DND-41 (cell line): ENCODE results near the gene XIRP2.

ENCODE experiments used
- ATAC-seq: fragments of 200-7000 bp; cut with Tn5 transposase; 3 replicates; pipeline ENCODE4 v1.9.1; 2021; ENCODE audit warnings: low read depth; ENCODE audit not compliant: insufficient read depth
- DNase-seq: peaks from one replicate; pipeline ENCODE4 v3.0.0-alpha.2; 2020
- H2AFZ ChIP-seq: 2 replicates; pipeline ENCODE4 v1.6.0; 2012; ENCODE audit warnings: low read depth, low read length
- H3K27ac ChIP-seq: 2 replicates; pipeline ENCODE4 v1.5.1; 2012; ENCODE audit warnings: low read length, inconsistent platforms
- H3K27me3 ChIP-seq: fragments of 200-600 bp; sonication (generic); 2 replicates; pipeline ENCODE4 v1.6.0; 2012; ENCODE audit warnings: low read length, mild to moderate bottlenecking, inconsistent platforms; ENCODE audit not compliant: insufficient read depth, poor library complexity
- H3K36me3 ChIP-seq: 2 replicates; pipeline ENCODE4 v1.5.1; 2012; ENCODE audit warnings: low read length, inconsistent platforms; ENCODE audit not compliant: insufficient read depth
- H3K4me1 ChIP-seq: 2 replicates; pipeline ENCODE4 v1.5.1; 2012; ENCODE audit warnings: mild to moderate bottlenecking, low read length; ENCODE audit not compliant: insufficient read depth
- H3K4me2 ChIP-seq: 2 replicates; pipeline ENCODE4 v1.6.0; 2012; ENCODE audit warnings: mild to moderate bottlenecking, moderate library complexity, low read length, inconsistent platforms; ENCODE audit not compliant: insufficient read depth
- H3K4me3 ChIP-seq, 2 experiments: fragments of 200-600 bp in 1 of 2; shearing (Covaris generic) in 1 of 2; 2 replicates each; pipeline ENCODE4 v1.5.1; 2012 to 2016; ENCODE audit warnings: inconsistent platforms in 2 of 2, low read length in 2 of 2, mild to moderate bottlenecking in 2 of 2, low read depth in 1 of 2, moderate library complexity in 1 of 2
- H3K79me2 ChIP-seq: 2 replicates; pipeline ENCODE4 v1.6.0; 2012; ENCODE audit warnings: low read length, inconsistent platforms; ENCODE audit not compliant: insufficient read depth
- H3K9ac ChIP-seq: 2 replicates; pipeline ENCODE4 v1.6.0; 2012; ENCODE audit warnings: low read depth, mild to moderate bottlenecking, inconsistent platforms, low read length, moderate library complexity
- H3K9me3 ChIP-seq: 2 replicates; pipeline ENCODE4 v1.5.1; 2012; ENCODE audit warnings: low read length, moderate library complexity, mild to moderate bottlenecking, inconsistent platforms; ENCODE audit not compliant: insufficient read depth, severe bottlenecking
- H4K20me1 ChIP-seq: 2 replicates; pipeline ENCODE4 v1.6.0; 2012; ENCODE audit warnings: low read length; ENCODE audit not compliant: insufficient read depth
- EZH2 ChIP-seq: IDR thresholded peaks from 3 replicates; pipeline ENCODE4 v1.6.1; 2012; ENCODE audit warnings: borderline replicate concordance, low read depth, mild to moderate bottlenecking, moderate library complexity, low read length, inconsistent platforms; ENCODE audit not compliant: severe bottlenecking
- TF ChIP-seq, protein P1 (sequence below): IDR thresholded peaks from 2 replicates; pipeline ENCODE4 v1.5.1; 2012; ENCODE audit warnings: borderline replicate concordance, low read length, moderate library complexity, mild to moderate bottlenecking; ENCODE audit not compliant: poor library complexity, severe bottlenecking; ENCODE audit errors: extremely low read depth

The XIRP2 gene

DNA sequence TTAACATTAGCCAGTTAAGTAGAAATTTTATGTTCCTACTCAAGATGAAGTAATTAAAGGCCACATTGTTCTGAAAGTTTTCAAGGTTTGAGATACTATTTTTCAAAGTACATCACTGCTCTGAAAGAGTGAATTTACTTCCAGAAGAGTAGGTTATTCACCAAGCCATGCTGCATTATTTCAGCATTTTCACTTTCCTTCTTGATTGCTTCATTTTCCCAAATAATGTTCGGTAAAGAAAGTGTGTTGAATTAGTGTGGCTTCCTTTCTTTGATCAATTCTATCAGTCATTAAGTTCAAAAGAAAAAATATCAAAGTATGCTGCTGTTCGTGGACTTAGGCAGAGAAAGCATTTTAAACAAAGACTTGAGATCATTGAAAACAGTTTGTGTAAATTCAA lies 310.3 kb downstream of the XIRP2 start:
- TF ChIP-seq EZH2, result no peak
- TF ChIP-seq, protein P1, sequence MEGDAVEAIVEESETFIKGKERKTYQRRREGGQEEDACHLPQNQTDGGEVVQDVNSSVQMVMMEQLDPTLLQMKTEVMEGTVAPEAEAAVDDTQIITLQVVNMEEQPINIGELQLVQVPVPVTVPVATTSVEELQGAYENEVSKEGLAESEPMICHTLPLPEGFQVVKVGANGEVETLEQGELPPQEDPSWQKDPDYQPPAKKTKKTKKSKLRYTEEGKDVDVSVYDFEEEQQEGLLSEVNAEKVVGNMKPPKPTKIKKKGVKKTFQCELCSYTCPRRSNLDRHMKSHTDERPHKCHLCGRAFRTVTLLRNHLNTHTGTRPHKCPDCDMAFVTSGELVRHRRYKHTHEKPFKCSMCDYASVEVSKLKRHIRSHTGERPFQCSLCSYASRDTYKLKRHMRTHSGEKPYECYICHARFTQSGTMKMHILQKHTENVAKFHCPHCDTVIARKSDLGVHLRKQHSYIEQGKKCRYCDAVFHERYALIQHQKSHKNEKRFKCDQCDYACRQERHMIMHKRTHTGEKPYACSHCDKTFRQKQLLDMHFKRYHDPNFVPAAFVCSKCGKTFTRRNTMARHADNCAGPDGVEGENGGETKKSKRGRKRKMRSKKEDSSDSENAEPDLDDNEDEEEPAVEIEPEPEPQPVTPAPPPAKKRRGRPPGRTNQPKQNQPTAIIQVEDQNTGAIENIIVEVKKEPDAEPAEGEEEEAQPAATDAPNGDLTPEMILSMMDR, result no peak
- no peaks in the 10 kb centered on the region for H3K27me3 ChIP-seq
- H3K4me3 ChIP-seq, result no peak overlapping the region
- H3K79me2 ChIP-seq, result no peaks in the 10 kb centered on the region
- no peaks in the 10 kb centered on the region for H3K4me1 ChIP-seq
- H3K27ac ChIP-seq, result no peak overlapping the region
- no peaks in the 10 kb centered on the region for H3K36me3 ChIP-seq
- DNase-seq (no peak), ATAC-seq (no peak)
- H3K4me2 ChIP-seq, result no peak overlapping the region
- no peak overlapping the region for H3K9ac ChIP-seq
- H4K20me1 ChIP-seq, result no peaks in the 10 kb centered on the region
- no peak overlapping the region for H2AFZ ChIP-seq
- no peaks in the 10 kb centered on the region for H3K9me3 ChIP-seq

DNA sequence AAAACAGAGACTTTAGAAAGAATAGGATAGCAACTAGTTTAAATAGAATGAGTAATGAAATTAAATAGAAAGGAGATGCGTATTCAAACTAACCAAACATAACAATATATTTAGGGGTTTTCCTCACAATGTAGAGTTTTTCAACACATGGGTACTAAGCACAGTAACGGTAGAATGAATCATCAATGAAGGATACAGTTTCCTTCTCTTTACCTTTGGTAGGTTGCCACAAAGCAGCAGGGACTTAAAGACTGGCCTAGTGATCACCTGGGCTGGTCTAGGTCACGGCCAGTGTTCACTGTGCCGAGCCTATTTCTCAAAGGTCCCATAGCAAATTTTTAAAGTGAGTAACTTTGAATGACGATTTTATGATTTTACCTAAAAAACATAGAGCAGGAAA lies 311.7 kb downstream of the XIRP2 start:
- H3K9ac ChIP-seq, result no peak overlapping the region
- no peaks in the 10 kb centered on the region for H3K9me3 ChIP-seq
- TF ChIP-seq EZH2, result no peak
- TF ChIP-seq, protein P1, result no peak
- no peaks in the 10 kb centered on the region for H3K27me3 ChIP-seq
- H3K4me3 ChIP-seq, result no peak overlapping the region
- ATAC-seq (no peak), DNase-seq (no peak)
- H3K4me2 ChIP-seq, result no peak overlapping the region
- H2AFZ ChIP-seq, result no peak overlapping the region
- H3K4me1 ChIP-seq, result no peaks in the 10 kb centered on the region
- no peaks in the 10 kb centered on the region for H3K36me3 ChIP-seq
- H3K79me2 ChIP-seq, result no peaks in the 10 kb centered on the region
- H4K20me1 ChIP-seq, result no peaks in the 10 kb centered on the region
- no peak overlapping the region for H3K27ac ChIP-seq

DNA sequence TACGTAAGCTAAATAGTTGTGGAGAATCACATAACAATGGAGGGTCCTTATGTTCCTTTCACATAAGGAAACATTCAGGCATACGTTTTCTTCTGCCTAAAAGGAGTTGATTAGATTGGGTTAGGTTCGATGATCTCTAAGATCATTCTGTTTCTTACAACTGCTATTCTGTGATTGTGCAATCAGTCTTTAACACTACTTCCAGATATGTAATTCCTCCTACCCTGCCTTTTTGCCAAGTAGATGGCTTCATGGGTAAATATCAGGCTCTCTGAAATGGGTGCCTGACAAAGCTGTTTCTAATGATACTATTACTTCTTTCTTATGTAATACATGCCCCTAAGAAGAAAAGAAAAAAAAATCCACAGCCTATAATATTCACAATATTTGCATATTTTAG lies 321.5 kb downstream of the XIRP2 start:
- TF ChIP-seq, protein P1, result no peak
- TF ChIP-seq EZH2, result no peak
- Histone ChIP-seq H3K79me2 (no peaks in the 10 kb centered on the region), H3K9ac (no peak overlapping the region), H3K4me3 (no peak overlapping the region), H3K36me3 (no peaks in the 10 kb centered on the region), H4K20me1 (no peaks in the 10 kb centered on the region), H3K4me1 (no peaks in the 10 kb centered on the region), H3K9me3 (no peaks in the 10 kb centered on the region), H3K4me2 (no peak overlapping the region), H3K27ac (no peak overlapping the region), H2AFZ (no peak overlapping the region), H3K27me3 (no peaks in the 10 kb centered on the region)
- ATAC-seq (no peak), DNase-seq (no peak)
